SH-SY5Y (cell line): ENCODE data around the gene RPA4.

Experiments used
- GATA2 ChIP-seq: IDR thresholded peaks from 2 replicates; pipeline ENCODE4 v1.6.1; 2011; ENCODE audit warnings: mild to moderate bottlenecking, low read depth, low read length
- GATA3 ChIP-seq: IDR thresholded peaks from 2 replicates; pipeline ENCODE4 v1.6.1; 2011; ENCODE audit warnings: low read depth, mild to moderate bottlenecking, low read length, moderate library complexity

DNA sequence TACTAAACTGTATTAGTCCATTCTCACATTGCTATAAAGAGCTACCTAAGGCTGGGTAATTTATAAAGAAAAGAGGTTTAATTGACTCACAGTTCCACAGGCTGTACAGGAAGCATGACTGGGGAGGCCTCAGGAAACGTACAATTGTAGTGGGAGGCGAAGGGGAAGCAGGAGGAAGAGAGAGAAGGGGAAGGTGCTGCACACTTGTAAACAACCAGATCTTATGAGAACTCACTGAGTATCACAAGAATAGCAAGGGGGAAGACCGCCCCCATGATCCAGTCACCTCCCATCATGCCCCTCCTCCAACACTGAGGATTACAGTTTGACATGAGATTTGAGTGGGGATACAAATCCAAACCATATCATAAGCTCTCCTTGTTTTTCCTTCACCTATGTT lies 40.9 kb downstream of the RPA4 start:
- TF ChIP-seq GATA2 (no peak), GATA3 (no peak)
